Activated CD4-positive, alpha-beta T cell treated with anti-CD3 and anti-CD28 coated beads for 36 hours (primary cell): ENCODE data around the gene AADAT. TPM values are rescaled to one million over a fixed set of nuclear protein-coding genes. Genes with fewer than 3 reads are reported as not detected.

Experiments used
- ATAC-seq: fragments of 200-7000 bp; cut with Tn5 transposase; one replicate; pipeline ENCODE4 v1.10.0; 2021; ENCODE audit warnings: mild to moderate bottlenecking, moderate library complexity
- CTCF ChIA-PET: fragments of 350-600 bp; sonication (Branson Sonifier 250); formaldehyde crosslinking; loops from one replicate; lab custom pipeline; 2021; ENCODE audit warnings: antibody characterized with exemption; lab: Charles Lee
- POLR2A ChIA-PET: fragments of 350-600 bp; sonication (Branson Sonifier 250); formaldehyde crosslinking; loops from one replicate; lab custom pipeline; 2021; ENCODE audit warnings: antibody characterized with exemption, inconsistent platforms; lab: Charles Lee
- DNase-seq: peaks from one replicate; pipeline ENCODE4 v3.0.0-alpha.2; 2020
- H3K27ac Mint-ChIP-seq: one replicate; pipeline ENCODE4 v1.8.0; 2021; ENCODE audit warnings: mixed read lengths
- H3K27me3 Mint-ChIP-seq: one replicate; pipeline ENCODE4 v1.8.0; 2021; ENCODE audit warnings: mixed read lengths
- H3K36me3 Mint-ChIP-seq: one replicate; pipeline ENCODE4 v1.8.0; 2021; ENCODE audit warnings: low read depth, mixed read lengths
- H3K4me1 Mint-ChIP-seq: one replicate; pipeline ENCODE4 v1.8.0; 2021; ENCODE audit warnings: mixed read lengths
- H3K4me3 Mint-ChIP-seq: one replicate; pipeline ENCODE4 v1.8.0; 2021; ENCODE audit warnings: mild to moderate bottlenecking, moderate library complexity, mixed read lengths
- H3K9me3 Mint-ChIP-seq: one replicate; pipeline ENCODE4 v1.8.0; 2021; ENCODE audit warnings: low read depth, mixed read lengths
- intact Hi-C, 2 experiments: fragments of 100-400 bp; cut with DNase I in 1 of 2; cut with micrococcal nuclease in 1 of 2; formaldehyde crosslinking; loops; one replicate each; pipeline versions ENCODE4 v1.14.2 to v1.15.1; 2022 to 2024; cut with DNase I, micrococcal nuclease
- total RNA-seq, 2 experiments: library from RNA; stranded (reverse); gene quantifications; one replicate each; pipeline ENCODE4 v1.2.3, GENCODE V29; 2021

The AADAT gene
- total RNA-seq, 2 experiments from 2014 or later: not detected

GRCh38 chr4:170089274-170089667, 485 bp downstream of the AADAT start:
- Mint-ChIP-seq H3K4me3 (peak overlapping the region; percentile 58), H3K27ac (no peak overlapping the region), H3K36me3 (no peaks in the 10 kb centered on the region), H3K27me3 (peaks cover 35% of the 10 kb centered on the region), H3K9me3 (no peaks in the 10 kb centered on the region), H3K4me1 (peaks cover 9% of the 10 kb centered on the region)
- ATAC-seq: peak; percentile 35
- ChIA-PET POLR2A (no interaction called here), CTCF (no interaction called here)
- intact Hi-C loops: no loop called here
- peak; percentile 8 for DNase-seq

GRCh38 chr4:170088716-170089115, 1.0 kb downstream of the AADAT start:
- no peaks in the 10 kb centered on the region for H3K36me3 Mint-ChIP-seq
- CTCF ChIA-PET: no interaction called here
- H3K4me1 Mint-ChIP-seq: peaks cover 9% of the 10 kb centered on the region
- H3K27me3 Mint-ChIP-seq: peaks cover 37% of the 10 kb centered on the region
- DNase-seq (no peak), ATAC-seq (no peak)
- H3K4me3 Mint-ChIP-seq: no peak overlapping the region
- intact Hi-C loops: no loop called here
- no peak overlapping the region for H3K27ac Mint-ChIP-seq
- no peaks in the 10 kb centered on the region for H3K9me3 Mint-ChIP-seq
- POLR2A ChIA-PET: no interaction called here

GRCh38 chr4:170087163-170087700, 2.5 kb downstream of the AADAT start:
- POLR2A ChIA-PET: no interaction called here
- Mint-ChIP-seq H3K9me3 (no peaks in the 10 kb centered on the region), H3K27ac (no peak overlapping the region), H3K4me1 (peaks cover 9% of the 10 kb centered on the region), H3K36me3 (no peaks in the 10 kb centered on the region), H3K4me3 (no peak overlapping the region), H3K27me3 (peaks cover 33% of the 10 kb centered on the region)
- intact Hi-C loops: no loop called here
- CTCF ChIA-PET: no interaction called here
- no peak for DNase-seq
- no peak for ATAC-seq

GRCh38 chr4:170083541-170083940, 6.2 kb downstream of the AADAT start:
- DNase-seq: no peak
- Mint-ChIP-seq H3K4me1 (no peaks in the 10 kb centered on the region), H3K36me3 (no peaks in the 10 kb centered on the region), H3K9me3 (no peaks in the 10 kb centered on the region), H3K27me3 (peaks cover 18% of the 10 kb centered on the region), H3K27ac (no peak overlapping the region), H3K4me3 (no peak overlapping the region)
- CTCF ChIA-PET: no interaction called here
- intact Hi-C loops: no loop called here
- POLR2A ChIA-PET: no interaction called here
- no peak for ATAC-seq

- POLR2A ChIA-PET: no interaction called here
- CTCF ChIA-PET: no interaction called here
- Mint-ChIP-seq H3K27me3 (peaks cover 12% of the 10 kb centered on the region), H3K4me3 (no peak overlapping the region), H3K27ac (no peak overlapping the region), H3K9me3 (no peaks in the 10 kb centered on the region), H3K4me1 (no peaks in the 10 kb centered on the region), H3K36me3 (no peaks in the 10 kb centered on the region)
- no peak for DNase-seq
- intact Hi-C loops: no loop called here
- ATAC-seq: no peak
Observed at GRCh38 chr4:170080496-170080895, 9.3 kb downstream of the AADAT start.

GRCh38 chr4:170079981-170080380, 9.8 kb downstream of the AADAT start:
- H3K9me3 Mint-ChIP-seq: no peaks in the 10 kb centered on the region
- intact Hi-C loops: no loop called here

GRCh38 chr4:170071196-170071595, 18.6 kb downstream of the AADAT start:
- intact Hi-C loops: no loop called here
- no peak for ATAC-seq
- DNase-seq: no peak
- Mint-ChIP-seq H3K36me3 (no peaks in the 10 kb centered on the region), H3K9me3 (no peaks in the 10 kb centered on the region), H3K27me3 (no peaks in the 10 kb centered on the region), H3K4me3 (no peak overlapping the region), H3K27ac (no peak overlapping the region), H3K4me1 (no peaks in the 10 kb centered on the region)
- CTCF ChIA-PET: no interaction called here
- POLR2A ChIA-PET: no interaction called here

More at GRCh38 chr4:170079981-170080380, 9.8 kb downstream of the AADAT start:
- H3K27ac Mint-ChIP-seq: no peak overlapping the region
- POLR2A ChIA-PET: no interaction called here
- H3K4me1 Mint-ChIP-seq: no peaks in the 10 kb centered on the region
- H3K4me3 Mint-ChIP-seq: no peak overlapping the region
- DNase-seq (no peak), ATAC-seq (no peak)
- CTCF ChIA-PET: no interaction called here
- peaks cover 12% of the 10 kb centered on the region for H3K27me3 Mint-ChIP-seq
- H3K36me3 Mint-ChIP-seq: no peaks in the 10 kb centered on the region

GRCh38 chr4:170068438-170069128, 21.2 kb downstream of the AADAT start:
- no peak for DNase-seq
- POLR2A ChIA-PET: no interaction called here
- ATAC-seq: no peak
- no peaks in the 10 kb centered on the region for H3K9me3 Mint-ChIP-seq
- no peak overlapping the region for H3K4me3 Mint-ChIP-seq
- intact Hi-C loops: no loop called here
- peaks cover 2% of the 10 kb centered on the region for H3K27me3 Mint-ChIP-seq
- no peak overlapping the region for H3K27ac Mint-ChIP-seq
- no peaks in the 10 kb centered on the region for H3K36me3 Mint-ChIP-seq
- H3K4me1 Mint-ChIP-seq: no peaks in the 10 kb centered on the region
- CTCF ChIA-PET: no interaction called here

GRCh38 chr4:170059421-170059820, 30.3 kb downstream of the AADAT start:
- no peaks in the 10 kb centered on the region for H3K4me1 Mint-ChIP-seq
- ChIA-PET POLR2A (no interaction called here), CTCF (no interaction called here)
- no peak for DNase-seq
- no peaks in the 10 kb centered on the region for H3K9me3 Mint-ChIP-seq
- H3K4me3 Mint-ChIP-seq: no peak overlapping the region
- no peak for ATAC-seq
- peaks cover 4% of the 10 kb centered on the region for H3K27me3 Mint-ChIP-seq
- no peak overlapping the region for H3K27ac Mint-ChIP-seq
- no peaks in the 10 kb centered on the region for H3K36me3 Mint-ChIP-seq
- intact Hi-C loops: no loop called here

- intact Hi-C loops: no loop called here
- Mint-ChIP-seq H3K27me3 (peaks cover 4% of the 10 kb centered on the region), H3K4me3 (no peak overlapping the region), H3K27ac (no peak overlapping the region), H3K4me1 (no peaks in the 10 kb centered on the region), H3K9me3 (no peaks in the 10 kb centered on the region), H3K36me3 (no peaks in the 10 kb centered on the region)
- CTCF ChIA-PET: interaction anchor here (0.8 kb wide), 1 partner anchor 11 kb away, joined by 5 read pairs; no protein-coding TSS in a partner anchor
- no peak for ATAC-seq
- no peak for DNase-seq
- POLR2A ChIA-PET: no interaction called here
Observed at GRCh38 chr4:170058826-170059225, 30.9 kb downstream of the AADAT start.

GRCh38 chr4:170057866-170058265, 31.9 kb downstream of the AADAT start:
- Mint-ChIP-seq H3K9me3 (no peaks in the 10 kb centered on the region), H3K36me3 (no peaks in the 10 kb centered on the region), H3K4me1 (no peaks in the 10 kb centered on the region), H3K27me3 (peaks cover 5% of the 10 kb centered on the region), H3K4me3 (no peak overlapping the region), H3K27ac (no peak overlapping the region)
- no peak for DNase-seq
- ATAC-seq: no peak
- intact Hi-C loops: no loop called here
- ChIA-PET POLR2A (no interaction called here), CTCF (interaction anchor here (0.6 to 0.8 kb wide), 2 partner anchors 10 to 21 kb away, joined by 4 to 5 read pairs; no protein-coding TSS in a partner anchor)

- ATAC-seq (no peak), DNase-seq (no peak)
- Mint-ChIP-seq H3K36me3 (no peaks in the 10 kb centered on the region), H3K27me3 (peaks cover 3% of the 10 kb centered on the region), H3K9me3 (no peaks in the 10 kb centered on the region), H3K4me1 (no peaks in the 10 kb centered on the region), H3K27ac (no peak overlapping the region), H3K4me3 (no peak overlapping the region)
- ChIA-PET POLR2A (no interaction called here), CTCF (no interaction called here)
- intact Hi-C loops: no loop called here
Observed at GRCh38 chr4:170052919-170053318, 36.8 kb downstream of the AADAT start.
